Keratinocyte (primary cell): Measurements from ENCODE around the gene KCNJ12. TPM values are rescaled to one million over a fixed set of nuclear protein-coding genes. Genes with fewer than 3 reads are reported as not detected.

ENCODE experiments used
- DNase-seq: peaks from one replicate; pipeline ENCODE4 v3.0.0-alpha.2; 2011; ENCODE audit warnings: low read depth, missing footprints, low spot score
- FAIRE-seq: peaks from 2 replicates; lab custom pipeline; 2011; peaks lifted over from hg19 to GRCh38; lab: Jason Lieb, UNC
- H2AFZ ChIP-seq: 2 replicates; pipeline ENCODE4 v1.6.0; 2012; ENCODE audit warnings: low read length, control low read depth, inconsistent platforms; ENCODE audit not compliant: control insufficient read depth
- H3K27ac ChIP-seq: 2 replicates; pipeline ENCODE4 v1.5.1; 2011; ENCODE audit warnings: low read length; ENCODE audit not compliant: control insufficient read depth, insufficient read depth
- H3K27me3 ChIP-seq: 3 replicates; pipeline ENCODE4 v1.6.0; 2011; ENCODE audit warnings: low read length; ENCODE audit not compliant: control insufficient read depth, insufficient read depth; ENCODE audit errors: extremely low read depth
- H3K36me3 ChIP-seq, 2 experiments: 2 replicates in 1 of 2; 3 replicates in 1 of 2; pipeline ENCODE4 v1.5.1; 2011; ENCODE audit warnings: low read length in 2 of 2, mild to moderate bottlenecking in 1 of 2; ENCODE audit not compliant: control insufficient read depth in 2 of 2, insufficient read depth in 2 of 2; ENCODE audit errors: extremely low read depth in 1 of 2
- H3K4me1 ChIP-seq: 3 replicates; pipeline ENCODE4 v1.5.1; 2011; ENCODE audit warnings: low read length; ENCODE audit not compliant: control insufficient read depth, insufficient read depth; ENCODE audit errors: extremely low read depth
- H3K4me2 ChIP-seq: 3 replicates; pipeline ENCODE4 v1.6.0; 2011; ENCODE audit warnings: low read depth, low read length; ENCODE audit not compliant: control insufficient read depth, insufficient read depth; ENCODE audit errors: extremely low read depth
- H3K4me3 ChIP-seq, 3 experiments: fragments of 200-600 bp in 1 of 3; sonication (generic) in 1 of 3; 2 replicates in 2 of 3; 3 replicates in 1 of 3; pipeline ENCODE4 v1.5.1; 2011 to 2016; ENCODE audit warnings: low read length in 3 of 3, mild to moderate bottlenecking in 3 of 3, control low read depth in 2 of 3, inconsistent platforms in 1 of 3, low read depth in 1 of 3, mixed read lengths in 1 of 3, mixed run types in 1 of 3, moderate library complexity in 1 of 3; ENCODE audit not compliant: control insufficient read depth in 2 of 3, insufficient read depth in 2 of 3; ENCODE audit errors: extremely low read depth in 1 of 3
- H3K79me2 ChIP-seq: 2 replicates; pipeline ENCODE4 v1.6.0; 2012; ENCODE audit warnings: low read length; ENCODE audit not compliant: control insufficient read depth, insufficient read depth
- H3K9ac ChIP-seq: 3 replicates; pipeline ENCODE4 v1.6.0; 2011; ENCODE audit warnings: low read length; ENCODE audit not compliant: control insufficient read depth, insufficient read depth; ENCODE audit errors: extremely low read depth
- H3K9me1 ChIP-seq: 3 replicates; pipeline ENCODE4 v1.6.0; 2011; ENCODE audit warnings: low read length; ENCODE audit not compliant: control insufficient read depth, insufficient read depth; ENCODE audit errors: extremely low read depth
- H3K9me3 ChIP-seq: 2 replicates; pipeline ENCODE4 v1.5.1; 2012; ENCODE audit warnings: low read depth, low read length; ENCODE audit not compliant: control insufficient read depth
- H4K20me1 ChIP-seq: 3 replicates; pipeline ENCODE4 v1.6.0; 2011; ENCODE audit warnings: low read length; ENCODE audit not compliant: control insufficient read depth, insufficient read depth; ENCODE audit errors: extremely low read depth
- EZH2 ChIP-seq: IDR thresholded peaks from one replicate; pipeline ENCODE4 v1.6.1; 2012; ENCODE audit warnings: inconsistent platforms, mild to moderate bottlenecking, low read length, moderate library complexity
- dilution Hi-C: fragments of 300-500 bp; cut with MboI; formaldehyde crosslinking; loops from one replicate; pipeline ENCODE4 v1.7.0; 2020; ENCODE audit warnings: low sequenced_read_pairs; ENCODE audit not compliant: extremely low pct_ligation_motif_present
- polyA plus RNA-seq, 5 experiments: library from polyadenylated mRNA; depleted of rRNA in 3 of 5; stranded (reverse) in 3 of 5; stranded (forward) in 1 of 5; unstranded in 1 of 5; fragments of >200 nt; gene quantifications; 1 replicate in 1 of 5; 2 replicates in 3 of 5; 3 replicates in 1 of 5; pipeline versions ENCODE4 v1.2.1 to v1.2.3, GENCODE V29; 2011 to 2012; ENCODE audit warnings: missing spikeins in 2 of 5, low read depth in 1 of 5, low replicate concordance in 1 of 5
- TF ChIP-seq, protein P1 (sequence below), 3 experiments: IDR thresholded peaks in 1 of 3; conservative IDR thresholded peaks in 1 of 3; optimal IDR thresholded peaks in 1 of 3; 2 replicates in 2 of 3; 3 replicates in 1 of 3; pipeline versions ENCODE3 to v1.5.1; 2011; ENCODE audit warnings: low read length in 3 of 3, mild to moderate bottlenecking in 3 of 3, moderate library complexity in 2 of 3, control low read depth in 1 of 3, inconsistent platforms in 1 of 3; ENCODE audit not compliant: insufficient read depth in 2 of 3; ENCODE audit errors: extremely low read depth in 1 of 3

The KCNJ12 gene
- polyA plus RNA-seq, 1 donor (not counting 4 experiments of a cell fraction or from before 2014, with no cell fraction given), result 0.04 TPM

DNA sequence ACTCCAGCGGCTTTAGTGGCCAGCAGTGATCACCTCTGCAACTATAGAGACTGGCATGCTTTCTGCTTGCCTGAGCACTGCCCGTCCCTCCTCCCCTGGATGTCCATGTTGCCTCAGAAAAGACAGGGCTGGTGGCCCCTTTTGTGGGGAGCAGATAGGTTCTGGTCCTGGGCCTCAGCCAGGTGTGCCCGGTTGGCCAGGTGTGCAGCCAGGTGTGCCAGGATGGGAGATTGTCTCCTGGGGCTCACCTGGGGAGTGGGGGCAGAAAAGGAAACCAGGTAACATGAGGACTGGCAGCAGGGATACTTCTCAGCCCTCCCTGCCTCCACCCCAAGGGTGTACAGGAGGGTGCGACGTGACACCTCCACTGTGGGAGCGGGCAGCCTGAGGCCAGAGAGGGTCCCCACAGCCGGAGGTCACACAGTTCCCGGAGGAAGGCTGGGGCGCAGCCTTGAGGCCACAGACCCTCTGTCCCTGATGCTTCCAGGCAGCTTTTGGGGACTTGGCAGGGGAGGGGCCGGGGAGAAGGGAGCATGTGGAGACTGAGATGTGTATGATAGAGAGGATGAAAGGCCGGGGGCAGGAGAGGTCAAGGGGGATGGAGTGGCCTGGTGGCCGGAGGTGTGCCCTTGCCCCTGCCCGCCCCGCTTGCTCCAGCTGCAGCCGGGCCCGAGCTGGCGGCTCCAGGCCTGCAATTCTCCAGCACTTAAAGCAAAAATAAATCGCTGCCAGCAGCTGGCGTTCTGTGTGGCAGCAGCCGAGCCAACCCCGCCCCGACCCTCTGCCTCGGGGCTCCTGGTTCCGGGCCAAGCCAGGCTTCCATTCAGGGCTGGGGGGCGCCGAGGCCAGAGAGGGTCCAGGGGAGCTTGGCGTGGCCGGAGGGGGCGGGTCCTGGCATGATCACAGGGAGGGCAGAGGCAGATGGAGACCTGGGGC is 6.7 kb downstream of the KCNJ12 start:
- Histone ChIP-seq H3K9ac (no peak overlapping the region), H3K79me2 (no peaks in the 10 kb centered on the region), H3K27ac (no peak overlapping the region), H3K27me3 (peaks cover 21% of the 10 kb centered on the region), H2AFZ (no peak overlapping the region), H3K4me1 (no peaks in the 10 kb centered on the region), H4K20me1 (no peaks in the 10 kb centered on the region), H3K4me3 (no peak overlapping the region), H3K9me1 (no peaks in the 10 kb centered on the region), H3K36me3 (no peaks in the 10 kb centered on the region), H3K9me3 (no peaks in the 10 kb centered on the region), H3K4me2 (no peak overlapping the region)
- DNase-seq (no peak), FAIRE-seq (no peak)
- dilution Hi-C loops, result no loop called here
- TF ChIP-seq EZH2, result no peak
- TF ChIP-seq, protein P1, sequence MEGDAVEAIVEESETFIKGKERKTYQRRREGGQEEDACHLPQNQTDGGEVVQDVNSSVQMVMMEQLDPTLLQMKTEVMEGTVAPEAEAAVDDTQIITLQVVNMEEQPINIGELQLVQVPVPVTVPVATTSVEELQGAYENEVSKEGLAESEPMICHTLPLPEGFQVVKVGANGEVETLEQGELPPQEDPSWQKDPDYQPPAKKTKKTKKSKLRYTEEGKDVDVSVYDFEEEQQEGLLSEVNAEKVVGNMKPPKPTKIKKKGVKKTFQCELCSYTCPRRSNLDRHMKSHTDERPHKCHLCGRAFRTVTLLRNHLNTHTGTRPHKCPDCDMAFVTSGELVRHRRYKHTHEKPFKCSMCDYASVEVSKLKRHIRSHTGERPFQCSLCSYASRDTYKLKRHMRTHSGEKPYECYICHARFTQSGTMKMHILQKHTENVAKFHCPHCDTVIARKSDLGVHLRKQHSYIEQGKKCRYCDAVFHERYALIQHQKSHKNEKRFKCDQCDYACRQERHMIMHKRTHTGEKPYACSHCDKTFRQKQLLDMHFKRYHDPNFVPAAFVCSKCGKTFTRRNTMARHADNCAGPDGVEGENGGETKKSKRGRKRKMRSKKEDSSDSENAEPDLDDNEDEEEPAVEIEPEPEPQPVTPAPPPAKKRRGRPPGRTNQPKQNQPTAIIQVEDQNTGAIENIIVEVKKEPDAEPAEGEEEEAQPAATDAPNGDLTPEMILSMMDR (optimal IDR thresholded peaks at IDR 0.05 in 1 of 3, IDR thresholded peaks at IDR 0.05 in 1 of 3, conservative IDR thresholded peaks at IDR 0.05 in 1 of 3; ENCODE audit: extremely low read depth in 1 of 3, insufficient read depth in 2 of 3, low read length in 3 of 3), result no peak

DNA sequence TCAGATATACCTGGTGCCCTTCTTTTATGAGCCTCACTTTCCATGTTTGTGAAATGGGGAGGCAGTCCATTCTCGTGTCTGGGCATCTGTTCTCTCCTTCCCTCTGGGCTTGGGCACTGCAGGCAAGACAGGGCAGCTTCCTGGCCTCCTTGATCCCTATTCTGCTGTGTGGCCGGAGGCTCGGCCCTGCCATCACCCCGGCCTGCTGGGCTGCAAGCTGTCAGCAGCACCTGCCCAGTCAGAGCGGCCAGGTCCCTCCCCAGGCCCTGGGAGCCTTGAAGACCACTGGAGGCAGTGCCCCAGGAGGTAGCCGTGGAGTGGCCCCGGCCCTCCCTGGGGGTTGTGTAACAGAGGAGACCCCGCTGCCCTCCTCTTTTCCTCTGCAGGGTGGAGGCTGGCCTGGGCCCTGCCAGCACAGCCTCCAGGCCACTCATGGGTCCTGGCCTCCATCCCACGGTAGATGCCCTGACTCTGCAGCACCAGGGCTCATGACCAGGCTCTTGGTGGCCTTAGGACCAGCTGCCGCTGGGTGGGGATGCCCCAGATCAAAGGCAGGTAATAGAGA is 9.2 kb downstream of the KCNJ12 start:
- DNase-seq (no peak), FAIRE-seq (no peak)
- Histone ChIP-seq H3K4me2 (no peak overlapping the region), H3K9me3 (no peaks in the 10 kb centered on the region), H3K27ac (no peak overlapping the region), H2AFZ (no peak overlapping the region), H3K4me1 (no peaks in the 10 kb centered on the region), H3K27me3 (peaks cover 21% of the 10 kb centered on the region), H3K9me1 (no peaks in the 10 kb centered on the region), H3K79me2 (no peaks in the 10 kb centered on the region), H3K36me3 (no peaks in the 10 kb centered on the region), H3K4me3 (no peak overlapping the region), H3K9ac (no peak overlapping the region), H4K20me1 (no peaks in the 10 kb centered on the region)
- TF ChIP-seq, protein P1 (optimal IDR thresholded peaks at IDR 0.05 in 1 of 3, IDR thresholded peaks at IDR 0.05 in 1 of 3, conservative IDR thresholded peaks at IDR 0.05 in 1 of 3; ENCODE audit: extremely low read depth in 1 of 3, insufficient read depth in 2 of 3, low read length in 3 of 3), result no peak
- no peak for TF ChIP-seq EZH2
- dilution Hi-C loops, result no loop called here
